ENCODE results near the gene PRPH2. TPM values are rescaled to one million over a fixed set of nuclear protein-coding genes. Genes with fewer than 3 reads are reported as not detected.

Gene PRPH2
- polyA plus RNA-seq, 1 of the 3 experiments (the other 2 are of a cell fraction) = not detected

GRCh38 chr6:42726485-42727086 is 4.2 kb upstream of the PRPH2 start:
- no peaks in the 10 kb centered on the region for H3K27me3 ChIP-seq (ENCODE audit: insufficient read depth)
- peak overlapping the region; percentile 4 to 49; a peak in 2 of 4 replicates for H3K27ac ChIP-seq (ENCODE audit: low read depth in 2 of 2, low read length in 1 of 2)
- no peaks in the 10 kb centered on the region for H3F3A ChIP-seq (replicated peaks; ENCODE audit: insufficient read depth)
- no peak overlapping the region; the same call in 1 of the 2 replicates for H3K9ac ChIP-seq
- no peaks in the 10 kb centered on the region for H3K9me2 ChIP-seq
- no peaks in the 10 kb centered on the region for H4K20me1 ChIP-seq (ENCODE audit: insufficient read depth)
- peak overlapping the region in 1 of 2 experiments; percentile 10; a peak in 1 of 4 replicates for H3K4me3 ChIP-seq (ENCODE audit: low read depth in 2 of 2, low read length in 1 of 2)
- H3K4me1 ChIP-seq (ENCODE audit: control insufficient read depth in 1 of 2, insufficient read depth in 2 of 2, low read depth in 1 of 2, low read length in 1 of 2) = peaks cover 0 to 7% of the 10 kb centered on the region in 2 experiments; a peak in 1 of 4 replicates
- no peaks in the 10 kb centered on the region for H3K36me3 ChIP-seq (replicated peaks in 1 of 2; ENCODE audit: control insufficient read depth in 1 of 2, insufficient read depth in 2 of 2, low read length in 1 of 2)
- ChIA-PET CTCF (interaction anchor here (0.7 to 4.0 kb wide), 34 partner anchors 8 to 364 kb away, joined by 3 to 58 read pairs (median 6); partner anchors contain the start of gene UBR2), POLR2A (interaction anchor here (1.3 to 2.0 kb wide), 2 partner anchors 20 to 153 kb away, joined by 3 to 5 read pairs; partner anchors contain the start of gene RPL7L1)
- peak overlapping the region; percentile 51 for H3K4me2 ChIP-seq
- peak overlapping the region; percentile 77 for H2AFZ ChIP-seq (ENCODE audit: low read depth)
- no peaks in the 10 kb centered on the region for H3K79me2 ChIP-seq (ENCODE audit: insufficient read depth)
- WGBS (ENCODE audit: low lambda C conversion rate) = 26% methylated on average over 14 of the region's 14 CpGs
- no peaks in the 10 kb centered on the region for H3K9me3 ChIP-seq
- DNase-seq = peak; percentile 86
- no peak for TF ChIP-seq TEAD4 (IDR thresholded peaks at IDR 0.05; ENCODE audit: borderline replicate concordance, insufficient read depth)
- no peak for TF ChIP-seq TCF12 (IDR thresholded peaks at IDR 0.05)
- no peak for TF ChIP-seq GABPA (IDR thresholded peaks at IDR 0.05; ENCODE audit: low read depth)
- peak; percentile 92 for TF ChIP-seq CTCF (IDR thresholded peaks at IDR 0.05)
- TF ChIP-seq GATA2 (CRISPR knock-in tag; IDR thresholded peaks at IDR 0.05) = no peak
- peak; percentile 87 for TF ChIP-seq SMC3 (IDR thresholded peaks at IDR 0.05; ENCODE audit: low read depth, low read length)
- TF ChIP-seq ZBTB33 (IDR thresholded peaks at IDR 0.05; ENCODE audit: borderline replicate concordance, low read depth) = no peak
- TF ChIP-seq FOXM1 (IDR thresholded peaks at IDR 0.05; ENCODE audit: low read depth) = no peak
- TF ChIP-seq EZH2phosphoT487 (IDR thresholded peaks at IDR 0.05; ENCODE audit: borderline replicate concordance, low read depth) = no peak
- no peak for TF ChIP-seq RFX5 (IDR thresholded peaks at IDR 0.05; ENCODE audit: low read length)
- TF ChIP-seq ELF1 (IDR thresholded peaks at IDR 0.05) = no peak
- TF ChIP-seq RXRA (IDR thresholded peaks at IDR 0.05; ENCODE audit: borderline replicate concordance, low read depth) = peak; percentile 87
- no peak; the same call in 1 of the 2 replicates for TF ChIP-seq NRF1 (IDR thresholded peaks at IDR 0.05; ENCODE audit: low read depth, low read length)
- TF ChIP-seq NFIC (IDR thresholded peaks at IDR 0.05; ENCODE audit: borderline replicate concordance) = no peak
- TF ChIP-seq, protein P1, sequence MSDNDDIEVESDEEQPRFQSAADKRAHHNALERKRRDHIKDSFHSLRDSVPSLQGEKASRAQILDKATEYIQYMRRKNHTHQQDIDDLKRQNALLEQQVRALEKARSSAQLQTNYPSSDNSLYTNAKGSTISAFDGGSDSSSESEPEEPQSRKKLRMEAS (IDR thresholded peaks at IDR 0.05; ENCODE audit: low read depth) = no peak
- no peak for TF ChIP-seq USF2 (IDR thresholded peaks at IDR 0.05; ENCODE audit: borderline replicate concordance, low read depth, low read length)
- TF ChIP-seq SIN3A (IDR thresholded peaks at IDR 0.05; ENCODE audit: borderline replicate concordance, low read depth, low read length) = 0 out of 2 replicates have a peak, but pooled peaks have one; percentile 37
- TF ChIP-seq FOXJ3 (CRISPR knock-in tag; IDR thresholded peaks at IDR 0.05) = no peak
- no peak for TF ChIP-seq JUND (IDR thresholded peaks at IDR 0.05)
- no peak for TF ChIP-seq TAF1 (IDR thresholded peaks at IDR 0.05; ENCODE audit: borderline replicate concordance, low read depth, low read length)
- no peak for TF ChIP-seq POLR2AphosphoS5 (IDR thresholded peaks at IDR 0.05; ENCODE audit: low read depth, low read length)
- TF ChIP-seq REST (IDR thresholded peaks at IDR 0.05; ENCODE audit: low read depth, low read length) = no peak
- TF ChIP-seq CHD2 (IDR thresholded peaks at IDR 0.05; ENCODE audit: low read length, partially characterized antibody) = no peak
- no peak for TF ChIP-seq YY1 (IDR thresholded peaks at IDR 0.05; ENCODE audit: low read depth)
- TF ChIP-seq EP300 (IDR thresholded peaks at IDR 0.05; ENCODE audit: borderline replicate concordance in 1 of 2, low read depth in 1 of 2, low read length in 1 of 2) = no peak

Measured in SK-N-SH (cell line).